Measurements from ENCODE around the gene MFSD12.
A peak's percentile ranks its signal among the peaks of the same experiment; 100 is the strongest.
"Not testable (repeated sequence)": the region's sequence is repeated elsewhere in the genome, so short reads cannot be mapped to it uniquely, and the experiment has no call there.

Gene MFSD12

GRCh38 chr19:3586127-3586626 is 28.8 kb upstream of the MFSD12 start:
- H3K36me3 ChIP-seq, result no peaks in the 10 kb centered on the region
- peaks cover 12% of the 10 kb centered on the region for H3K4me1 ChIP-seq
- H3K4me3 ChIP-seq, result peak overlapping the region; percentile 65
- H3K9ac ChIP-seq, result peak overlapping the region; percentile 41; the same call in 1 of the 2 replicates
- no peak overlapping the region for H3K27ac ChIP-seq
- H4K20me1 ChIP-seq, result no peaks in the 10 kb centered on the region
- peaks cover 42% of the 10 kb centered on the region for H3K27me3 ChIP-seq
- peak overlapping the region; percentile 83 for H3K4me2 ChIP-seq
- no peak for TF ChIP-seq Cebpa-rat (IDR thresholded peaks at IDR 0.05)
- H3K9me3 ChIP-seq, result peaks cover 14% of the 10 kb centered on the region

GRCh38 chr19:3585301-3586126 is 28.1 kb upstream of the MFSD12 start, which contains the start of gene GIPC3:
Gene GIPC3 (plus strand): TSS chr19:3585478. CDS start chr19:3585598, 120 bp downstream.
- peaks cover 42% of the 10 kb centered on the region for H3K27me3 ChIP-seq
- H3K9me3 ChIP-seq, result peaks cover 8% of the 10 kb centered on the region
- H3K4me3 ChIP-seq, result peak within 1 kb of the TSS; percentile 65
- H3K4me1 ChIP-seq, result peaks cover 12% of the 10 kb centered on the region
- H3K9ac ChIP-seq, result peak within 1 kb of the TSS; percentile 41; the same call in 1 of the 2 replicates
- no peaks in the 10 kb centered on the region for H4K20me1 ChIP-seq
- H3K27ac ChIP-seq, result peak within 1 kb of the TSS; percentile 25; the same call in 1 of the 2 replicates
- H3K4me2 ChIP-seq, result peak within 1 kb of the TSS; percentile 83
- TF ChIP-seq Cebpa-rat (IDR thresholded peaks at IDR 0.05), result no peak
- H3K36me3 ChIP-seq, result no peaks in the 10 kb centered on the region

GRCh38 chr19:3584036-3584802 is 26.8 kb upstream of the MFSD12 start:
- H3K4me2 ChIP-seq, H3K9ac ChIP-seq, H3K4me3 ChIP-seq, H3K27ac ChIP-seq, H3K9me3 ChIP-seq, H3K36me3 ChIP-seq, H4K20me1 ChIP-seq: not testable (repeated sequence)
- Histone ChIP-seq H3K27me3 (peaks cover 42% of the 10 kb centered on the region), H3K4me1 (peaks cover 12% of the 10 kb centered on the region)

- not testable (repeated sequence) for H3K9ac ChIP-seq, H3K9me3 ChIP-seq, H3K27ac ChIP-seq, H3K4me2 ChIP-seq, H3K4me3 ChIP-seq
- Histone ChIP-seq H3K36me3 (peaks cover 16% of the 10 kb centered on the region), H3K27me3 (peaks cover 33% of the 10 kb centered on the region), H3K4me1 (peaks cover 12% of the 10 kb centered on the region), H4K20me1 (peaks cover 10% of the 10 kb centered on the region; the same call in 1 of the 2 replicates)
Observed at GRCh38 chr19:3581792-3582191, 24.4 kb upstream of the MFSD12 start.

GRCh38 chr19:3580156-3580934 is 23.0 kb upstream of the MFSD12 start:
- no peak overlapping the region for H3K4me3 ChIP-seq
- no peak overlapping the region for H3K4me2 ChIP-seq
- TF ChIP-seq Cebpa-rat (IDR thresholded peaks at IDR 0.05), result no peak
- no peak overlapping the region for H3K27ac ChIP-seq
- H3K4me1 ChIP-seq, result peaks cover 9% of the 10 kb centered on the region
- peaks cover 30% of the 10 kb centered on the region for H3K36me3 ChIP-seq
- peaks cover 24% of the 10 kb centered on the region for H4K20me1 ChIP-seq
- H3K27me3 ChIP-seq, result peaks cover 18% of the 10 kb centered on the region
- H3K9me3 ChIP-seq, result no peaks in the 10 kb centered on the region
- no peak overlapping the region for H3K9ac ChIP-seq

GRCh38 chr19:3578390-3578789 is 21.0 kb upstream of the MFSD12 start:
- peaks cover 6% of the 10 kb centered on the region; the same call in 1 of the 2 replicates for H3K4me1 ChIP-seq
- H3K4me3 ChIP-seq, result no peak overlapping the region
- H4K20me1 ChIP-seq, result peaks cover 39% of the 10 kb centered on the region
- no peak overlapping the region for H3K27ac ChIP-seq
- H3K27me3 ChIP-seq, result 0 out of 2 replicates have a peak, but pooled peaks cover under 1% of the 10 kb centered on the region
- peaks cover 41% of the 10 kb centered on the region for H3K36me3 ChIP-seq
- no peak for TF ChIP-seq Cebpa-rat (IDR thresholded peaks at IDR 0.05)
- H3K4me2 ChIP-seq, result no peak overlapping the region
- no peak overlapping the region for H3K9ac ChIP-seq
- no peaks in the 10 kb centered on the region for H3K9me3 ChIP-seq

- no peaks in the 10 kb centered on the region for H3K27me3 ChIP-seq
- no peaks in the 10 kb centered on the region for H3K9me3 ChIP-seq
- H3K9ac ChIP-seq, result no peak overlapping the region
- H3K4me2 ChIP-seq, result no peak overlapping the region
- H3K36me3 ChIP-seq, result peaks cover 41% of the 10 kb centered on the region
- no peak overlapping the region for H3K4me3 ChIP-seq
- TF ChIP-seq Cebpa-rat (IDR thresholded peaks at IDR 0.05), result no peak
- peaks cover 6% of the 10 kb centered on the region; the same call in 1 of the 2 replicates for H3K4me1 ChIP-seq
- no peak overlapping the region for H3K27ac ChIP-seq
- peaks cover 45% of the 10 kb centered on the region for H4K20me1 ChIP-seq
Observed at GRCh38 chr19:3577723-3578344, 20.4 kb upstream of the MFSD12 start.

GRCh38 chr19:3576696-3577443 is 19.5 kb upstream of the MFSD12 start:
- no peak for TF ChIP-seq Cebpa-rat (IDR thresholded peaks at IDR 0.05)
- H4K20me1 ChIP-seq, result peaks cover 45% of the 10 kb centered on the region
- H3K9ac ChIP-seq, result no peak overlapping the region
- peaks cover 11% of the 10 kb centered on the region for H3K4me1 ChIP-seq
- no peaks in the 10 kb centered on the region for H3K9me3 ChIP-seq
- H3K4me3 ChIP-seq, result no peak overlapping the region
- no peak overlapping the region for H3K27ac ChIP-seq
- peaks cover 41% of the 10 kb centered on the region for H3K36me3 ChIP-seq
- H3K27me3 ChIP-seq, result no peaks in the 10 kb centered on the region
- no peak overlapping the region for H3K4me2 ChIP-seq

Measured in BLaER1 (cell line).